Measurements from ENCODE around the gene CCL4L2.
A peak's percentile ranks its signal among the peaks of the same experiment; 100 is the strongest.
"Not testable (repeated sequence)": the region's sequence is repeated elsewhere in the genome, so short reads cannot be mapped to it uniquely, and the experiment has no call there.

CCL4L2 gene

GRCh38 chr17:36195434-36196130 lies 15.3 kb upstream of the CCL4L2 start:
- DNase-seq, result no peak

GRCh38 chr17:36196131-36196486 lies 14.8 kb upstream of the CCL4L2 start:
- no peak for DNase-seq

- no peak for DNase-seq
Observed at GRCh38 chr17:36197387-36197703, 13.5 kb upstream of the CCL4L2 start.

- DNase-seq, result peak; percentile 75
Observed at GRCh38 chr17:36198831-36199465, 11.9 kb upstream of the CCL4L2 start.

GRCh38 chr17:36201102-36201501 lies 9.8 kb upstream of the CCL4L2 start:
- DNase-seq, result not testable (repeated sequence)

GRCh38 chr17:36201506-36201905 lies 9.4 kb upstream of the CCL4L2 start:
- not testable (repeated sequence) for DNase-seq

- no peak for DNase-seq
Observed at GRCh38 chr17:36203335-36203734, 7.5 kb upstream of the CCL4L2 start.

GRCh38 chr17:36204724-36205500 lies 6.0 kb upstream of the CCL4L2 start:
- DNase-seq, result no peak

GRCh38 chr17:36205637-36206485 lies 5.0 kb upstream of the CCL4L2 start:
- DNase-seq, result no peak

- DNase-seq, result not testable (repeated sequence)
Observed at GRCh38 chr17:36206486-36206821, 4.4 kb upstream of the CCL4L2 start.

GRCh38 chr17:36207383-36207782 lies 3.5 kb upstream of the CCL4L2 start:
- DNase-seq, result not testable (repeated sequence)

GRCh38 chr17:36209575-36209974 lies 1.3 kb upstream of the CCL4L2 start:
- no peak for DNase-seq

- not testable (repeated sequence) for DNase-seq
Observed at GRCh38 chr17:36211484-36212271, 815 bp downstream of the CCL4L2 start.

GRCh38 chr17:36212272-36212605 lies 1.4 kb downstream of the CCL4L2 start:
- no peak for DNase-seq

GRCh38 chr17:36212966-36213365 lies 2.1 kb downstream of the CCL4L2 start:
- DNase-seq, result no peak

GRCh38 chr17:36213695-36214094 lies 2.8 kb downstream of the CCL4L2 start:
- no peak for DNase-seq

GRCh38 chr17:36214918-36215317 lies 4.1 kb downstream of the CCL4L2 start:
- no peak for DNase-seq

- DNase-seq, result not testable (repeated sequence)
Observed at GRCh38 chr17:36215406-36216308, 4.8 kb downstream of the CCL4L2 start.

GRCh38 chr17:36219556-36219955 lies 8.7 kb downstream of the CCL4L2 start:
- DNase-seq, result not testable (repeated sequence)

- DNase-seq, result not testable (repeated sequence)
Observed at GRCh38 chr17:36220737-36221580, 10.1 kb downstream of the CCL4L2 start.
